ENCODE results near the gene FAM120A.

Gene FAM120A

GRCh38 chr9:93576258-93577077, 125.0 kb downstream of the FAM120A start, which contains the start of gene PHF2:
Gene PHF2, plus strand, starts transcription at chr9:93576584. Its CDS starts 190 bp downstream, at chr9:93576774.
- TF ChIP-seq CTCF (IDR thresholded peaks at IDR 0.05; ENCODE audit: low read depth, low read length) = no peak
- no peak for DNase-seq (ENCODE audit: low read depth, low spot score)
- in situ Hi-C loops (cut with HindIII; ENCODE audit: low sequenced_read_pairs) = no loop called here

GRCh38 chr9:93577078-93577974, 125.8 kb downstream of the FAM120A start:
- H3K4me3 ChIP-seq (ENCODE audit: low read depth, low read length) = peak overlapping the region; percentile 55
- in situ Hi-C loops (cut with HindIII; ENCODE audit: low sequenced_read_pairs) = no loop called here
- DNase-seq (ENCODE audit: low read depth, low spot score) = no peak
- no peak for TF ChIP-seq CTCF (IDR thresholded peaks at IDR 0.05; ENCODE audit: low read depth, low read length)

More at GRCh38 chr9:93576258-93577077, 125.0 kb downstream of the FAM120A start, which contains the start of gene PHF2:
- H3K4me3 ChIP-seq (ENCODE audit: low read depth, low read length) = peak within 1 kb of the TSS; percentile 70

- no peak for TF ChIP-seq CTCF (IDR thresholded peaks at IDR 0.05; ENCODE audit: low read depth, low read length)
- H3K4me3 ChIP-seq (ENCODE audit: low read depth, low read length) = peak overlapping the region; percentile 55
- in situ Hi-C loops (cut with HindIII; ENCODE audit: low sequenced_read_pairs) = no loop called here
- no peak for DNase-seq (ENCODE audit: low read depth, low spot score)
Measured at GRCh38 chr9:93577975-93578682, 126.6 kb downstream of the FAM120A start.

GRCh38 chr9:93578844-93579243, 127.4 kb downstream of the FAM120A start:
- DNase-seq (ENCODE audit: low read depth, low spot score) = no peak
- no peak overlapping the region for H3K4me3 ChIP-seq (ENCODE audit: low read depth, low read length)

GRCh38 chr9:93579711-93580516, 128.4 kb downstream of the FAM120A start:
- no peak for DNase-seq (ENCODE audit: low read depth, low spot score)
- in situ Hi-C loops (cut with HindIII; ENCODE audit: low sequenced_read_pairs) = no loop called here
- no peak for TF ChIP-seq CTCF (IDR thresholded peaks at IDR 0.05; ENCODE audit: low read depth, low read length)

More at GRCh38 chr9:93578844-93579243, 127.4 kb downstream of the FAM120A start:
- in situ Hi-C loops (cut with HindIII; ENCODE audit: low sequenced_read_pairs) = no loop called here
- no peak for TF ChIP-seq CTCF (IDR thresholded peaks at IDR 0.05; ENCODE audit: low read depth, low read length)

More at GRCh38 chr9:93579711-93580516, 128.4 kb downstream of the FAM120A start:
- H3K4me3 ChIP-seq (ENCODE audit: low read depth, low read length) = no peak overlapping the region
